ENCODE data around the gene ABHD18.
"Not testable (repeated sequence)": the region's sequence is repeated elsewhere in the genome, so short reads cannot be mapped to it uniquely, and the experiment has no call there.

Gene ABHD18

GRCh38 chr4:127995776-127996175, 30.6 kb downstream of the ABHD18 start:
- DNase-seq = no peak

GRCh38 chr4:127996521-127996920, 31.3 kb downstream of the ABHD18 start:
- not testable (repeated sequence) for DNase-seq

GRCh38 chr4:127997534-127998388, 32.6 kb downstream of the ABHD18 start:
- DNase-seq = peak; percentile 15

- no peak for DNase-seq
These were observed 41.4 kb downstream of the ABHD18 start for GRCh38 chr4:128006592-128006991.

- no peak for DNase-seq
These were observed 44.2 kb downstream of the ABHD18 start for GRCh38 chr4:128009428-128009827.

- DNase-seq = no peak
These were observed 60.1 kb downstream of the ABHD18 start for GRCh38 chr4:128025319-128025718.

- DNase-seq = no peak
These were observed 64.7 kb downstream of the ABHD18 start for GRCh38 chr4:128029907-128030306.

- DNase-seq = no peak
These were observed 66.7 kb downstream of the ABHD18 start for GRCh38 chr4:128031756-128032384.

GRCh38 chr4:128039568-128039967, 74.4 kb downstream of the ABHD18 start:
- no peak for DNase-seq

- DNase-seq = not testable (repeated sequence)
These were observed 81.8 kb downstream of the ABHD18 start for GRCh38 chr4:128047019-128047418.

- DNase-seq = not testable (repeated sequence)
These were observed 82.3 kb downstream of the ABHD18 start for GRCh38 chr4:128047514-128047913.

GRCh38 chr4:128051229-128051628, 86.0 kb downstream of the ABHD18 start:
- not testable (repeated sequence) for DNase-seq

GRCh38 chr4:128054907-128055306, 89.7 kb downstream of the ABHD18 start:
- not testable (repeated sequence) for DNase-seq

GRCh38 chr4:128055441-128056206, 90.4 kb downstream of the ABHD18 start:
- not testable (repeated sequence) for DNase-seq

- no peak for DNase-seq
These were observed 91.2 kb downstream of the ABHD18 start for GRCh38 chr4:128056396-128056795.

GRCh38 chr4:128060121-128060698, 95.0 kb downstream of the ABHD18 start:
- DNase-seq = no peak

GRCh38 chr4:128060699-128061565, 95.7 kb downstream of the ABHD18 start, which contains the start of gene LARP1B:
Gene LARP1B, plus strand, starts transcription at chr4:128061312. Its CDS starts 13,640 bp downstream, at chr4:128074952.
- peak; percentile 94 for DNase-seq

- DNase-seq = peak; percentile 65
These were observed 96.6 kb downstream of the ABHD18 start for GRCh38 chr4:128061566-128062536.

- DNase-seq = not testable (repeated sequence)
These were observed 101.2 kb downstream of the ABHD18 start for GRCh38 chr4:128066453-128066820.

- no peak for DNase-seq
These were observed 103.7 kb downstream of the ABHD18 start for GRCh38 chr4:128068918-128069317.

- DNase-seq = no peak
These were observed 111.3 kb downstream of the ABHD18 start for GRCh38 chr4:128076464-128076863.
